Globus pallidus (tissue), 1 donor: ENCODE results near the gene NR6A1.
"Not testable (repeated sequence)": the region's sequence is repeated elsewhere in the genome, so short reads cannot be mapped to it uniquely, and the experiment has no call there.

Experiments used
- DNase-seq: peaks from one replicate; pipeline ENCODE4 v3.0.0-alpha.2; 2015; ENCODE audit warnings: low spot score

Gene NR6A1

DNA sequence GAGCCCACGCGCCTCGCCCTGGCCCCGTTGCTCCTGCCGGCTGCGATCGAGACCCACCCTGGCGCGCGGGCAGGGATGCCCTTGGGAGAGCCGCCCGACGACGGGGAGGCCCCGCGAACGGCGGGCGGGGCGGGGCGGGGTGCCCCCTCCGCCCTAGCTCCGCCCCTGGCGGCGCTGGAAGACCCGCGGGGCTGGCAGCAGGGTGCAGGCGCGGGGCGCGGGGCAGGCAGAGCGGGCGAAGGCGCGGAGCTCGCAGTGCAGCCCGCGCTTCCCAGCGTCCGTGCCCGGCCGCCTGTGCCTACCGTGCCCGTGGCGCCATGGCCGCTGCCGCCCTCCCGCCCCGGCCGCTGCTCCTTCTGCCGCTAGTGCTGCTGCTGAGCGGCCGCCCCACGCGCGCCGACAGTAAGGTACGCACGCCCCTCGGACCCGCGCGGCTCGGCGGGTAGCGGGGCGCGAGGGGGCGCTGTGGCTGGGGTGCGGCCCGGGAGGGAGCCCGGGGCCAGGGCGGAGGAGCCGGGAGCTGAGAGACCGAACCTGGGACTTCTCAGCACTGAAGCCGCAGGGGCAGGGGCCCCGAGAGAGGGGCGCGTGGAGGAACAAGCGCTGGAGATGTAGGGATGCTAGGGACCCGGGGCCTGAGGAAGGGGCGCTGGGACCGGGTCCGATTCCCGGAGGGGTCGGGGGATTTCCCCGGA, 6.0 kb upstream of the NR6A1 start, which contains the start of gene OLFML2A:
Gene OLFML2A (plus strand): TSS at position 180 of the 695 bp plus-strand sequence. CDS start 138 bp downstream, at position 318.
- DNase-seq, result no peak

DNA sequence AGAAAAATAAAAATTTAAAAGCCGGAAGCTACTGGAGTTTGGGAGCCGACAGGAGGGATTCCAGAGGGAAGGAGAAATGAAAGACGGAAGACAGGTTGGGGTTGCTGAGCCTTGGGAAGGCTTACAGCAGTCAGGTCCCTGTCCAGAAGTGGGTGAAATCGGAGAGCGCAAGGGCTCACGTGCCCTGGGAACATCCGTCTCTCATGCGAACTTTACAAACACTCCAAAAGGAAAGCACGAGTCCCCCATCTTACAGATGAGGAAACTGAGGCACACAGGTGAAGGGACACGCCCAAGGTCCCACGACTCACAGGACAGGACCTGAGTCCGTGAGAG, 5.5 kb upstream of the NR6A1 start:
- DNase-seq, result no peak

DNA sequence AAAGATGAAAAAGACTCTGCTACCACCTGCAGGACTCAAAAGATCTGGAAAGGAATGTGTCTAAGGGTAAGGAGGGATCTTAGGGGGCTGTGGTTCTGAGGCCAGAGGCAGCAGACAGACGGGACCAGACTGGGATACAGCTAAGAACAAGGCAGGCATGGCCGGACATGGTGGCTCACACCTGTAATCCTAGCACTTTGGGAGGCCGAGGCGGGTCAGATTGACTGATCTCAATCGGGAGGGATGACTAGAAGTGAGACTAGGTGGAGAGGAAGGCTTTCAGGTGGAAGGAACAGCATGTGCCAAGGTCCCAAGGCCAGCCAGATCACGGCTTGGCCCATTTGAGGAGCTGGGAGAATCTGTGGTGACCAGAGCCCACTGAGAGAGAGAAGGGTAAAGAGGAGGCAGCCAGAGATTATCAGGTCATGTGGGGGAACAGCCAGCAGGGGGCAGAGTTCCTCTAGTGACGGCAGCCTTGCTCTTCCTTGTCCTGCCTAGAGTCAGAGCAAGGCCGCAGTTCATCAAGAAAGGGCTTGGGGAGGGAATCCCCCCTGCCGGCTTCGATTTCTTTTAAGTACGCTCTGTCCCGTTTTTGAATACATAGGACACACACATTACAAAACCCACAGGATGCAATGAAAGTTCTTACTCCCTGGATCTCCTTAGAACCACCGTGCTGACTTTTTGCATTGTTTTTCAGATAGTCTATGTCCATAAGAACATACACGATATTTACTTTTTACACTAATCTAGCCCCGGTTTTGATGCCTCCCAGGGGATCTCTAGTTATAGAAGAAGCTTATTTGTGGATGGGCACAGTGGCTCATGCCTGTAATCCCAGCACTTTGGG, 3.2 kb upstream of the NR6A1 start:
- DNase-seq, result peak; percentile 77

DNA sequence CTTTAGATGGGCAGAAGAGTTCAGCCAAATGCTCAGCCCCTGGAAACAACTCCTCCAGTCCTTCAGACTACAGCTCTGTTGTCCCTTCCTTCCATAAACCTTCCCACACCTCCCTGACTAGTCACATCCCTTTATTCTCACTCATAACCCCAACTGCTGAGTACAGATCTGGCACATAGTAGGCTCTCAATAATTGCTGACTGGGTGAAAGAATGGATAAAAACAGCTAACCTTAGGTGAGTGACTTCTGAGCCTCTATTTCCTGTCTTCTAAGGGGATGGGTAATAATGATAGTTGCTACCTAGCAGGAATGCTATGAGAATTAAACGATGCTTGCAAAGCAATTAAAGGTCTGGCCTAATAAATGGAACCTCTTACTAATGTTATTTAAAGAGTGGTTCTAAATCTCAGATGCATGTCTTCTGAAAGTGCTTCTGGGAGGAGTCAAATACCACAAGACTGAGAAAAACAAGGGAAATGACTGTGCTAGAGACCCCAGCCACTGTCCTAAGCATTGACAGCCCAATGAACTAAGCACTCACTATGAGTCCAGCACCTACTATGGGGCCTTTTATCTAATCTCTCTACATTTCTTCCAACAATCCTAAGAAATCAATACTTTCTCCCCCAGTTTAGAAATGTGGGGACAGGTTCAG, 2.5 kb upstream of the NR6A1 start:
- DNase-seq, result no peak

DNA sequence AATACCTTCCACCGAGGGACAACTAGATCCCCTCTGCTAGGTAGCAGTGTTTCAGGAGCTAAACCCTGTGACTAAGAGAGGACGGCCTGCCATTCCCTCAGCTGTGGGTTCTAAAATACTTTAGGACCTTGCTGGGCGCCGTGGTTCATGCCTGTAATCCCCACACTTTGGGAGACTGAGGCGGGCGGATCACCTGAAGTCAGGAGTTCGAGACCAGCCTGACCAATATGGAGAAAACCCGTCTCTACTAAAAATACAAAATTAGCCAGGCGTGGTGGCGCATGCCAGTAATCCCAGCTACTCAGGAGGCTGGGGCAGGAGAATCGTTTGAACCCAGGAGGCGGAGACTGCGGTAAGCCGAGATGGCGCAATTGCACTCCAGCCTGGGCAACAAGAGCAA, 1.8 kb upstream of the NR6A1 start:
- not testable (repeated sequence) for DNase-seq

- DNase-seq, result peak; percentile 62
These were observed 962 bp upstream of the NR6A1 start for GRCh38 chr9:124771867-124772679.

DNA sequence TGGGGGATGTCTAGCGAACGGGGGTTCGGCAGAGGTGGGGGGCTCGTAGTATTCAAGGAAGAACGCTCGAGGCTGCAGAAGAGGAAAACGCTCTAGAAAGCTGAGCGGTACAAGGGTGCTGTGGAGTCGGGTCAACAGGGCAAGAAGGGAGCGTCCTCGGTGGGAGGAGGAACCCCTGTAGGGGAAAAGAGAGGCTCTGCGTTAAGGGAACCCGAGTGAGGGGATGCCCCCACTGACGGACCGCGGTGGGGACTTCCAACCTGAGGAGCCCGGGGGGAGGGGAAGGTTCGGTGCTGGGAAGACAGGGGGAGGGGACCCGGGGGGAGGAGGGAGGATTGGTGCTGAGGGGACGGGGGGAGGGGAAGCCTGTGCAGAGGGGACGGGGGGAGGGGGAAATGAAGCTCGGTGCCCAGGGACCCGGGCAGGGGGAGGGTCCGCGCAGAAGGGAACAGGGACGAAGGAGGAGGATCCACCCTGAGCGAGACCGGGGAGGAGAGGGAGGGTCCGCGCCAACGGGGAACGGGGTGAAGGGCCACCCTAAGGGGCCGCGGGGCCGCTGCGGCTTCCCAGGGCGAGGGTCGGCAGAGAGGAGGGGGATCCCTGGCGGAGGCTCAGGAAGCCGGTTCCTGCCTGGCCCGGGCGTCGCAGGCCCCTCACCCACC, 621 bp downstream of the NR6A1 start:
- DNase-seq, result no peak

DNA sequence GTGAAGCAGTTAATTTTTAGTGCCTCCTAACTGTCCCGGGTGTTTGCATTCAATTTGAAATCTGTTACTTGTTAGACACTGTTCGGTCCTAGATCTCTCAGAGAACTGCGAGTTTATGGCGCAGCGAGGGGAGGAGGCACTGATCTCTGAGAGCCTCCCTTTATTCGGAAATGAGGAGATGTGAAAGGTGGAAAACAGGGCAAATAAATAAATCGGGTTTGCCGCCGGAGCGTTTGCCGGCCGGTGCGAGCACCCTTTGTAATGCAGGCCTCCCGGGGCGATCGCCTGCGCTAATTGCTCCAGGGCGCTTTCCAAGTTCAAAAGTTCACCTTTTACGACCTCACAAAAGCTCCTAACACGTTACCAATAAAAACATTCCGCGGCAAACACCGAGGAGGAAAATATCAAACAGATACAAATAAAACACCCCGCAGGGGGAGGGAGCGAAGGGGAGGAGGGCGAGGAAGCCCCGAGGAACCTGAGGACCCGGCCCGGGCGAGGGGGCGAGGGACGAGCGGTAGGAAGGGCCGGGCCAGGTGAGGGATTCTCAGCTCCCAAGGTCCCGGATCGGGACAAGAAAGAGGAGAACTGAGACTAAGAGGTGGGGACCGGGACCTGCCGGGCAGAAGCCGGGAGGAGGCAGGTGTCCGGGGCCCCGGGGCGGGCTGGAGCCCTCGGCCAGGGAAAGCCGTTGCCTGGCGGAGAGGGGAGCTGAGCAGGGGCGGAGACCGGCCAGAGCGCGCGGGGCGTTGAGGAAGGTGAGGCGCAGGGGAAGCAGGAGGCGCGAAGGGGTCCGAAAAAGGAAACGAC, 1.4 kb downstream of the NR6A1 start:
- no peak for DNase-seq

- DNase-seq, result no peak
These were observed 2.2 kb downstream of the NR6A1 start for GRCh38 chr9:124768750-124769548.

DNA sequence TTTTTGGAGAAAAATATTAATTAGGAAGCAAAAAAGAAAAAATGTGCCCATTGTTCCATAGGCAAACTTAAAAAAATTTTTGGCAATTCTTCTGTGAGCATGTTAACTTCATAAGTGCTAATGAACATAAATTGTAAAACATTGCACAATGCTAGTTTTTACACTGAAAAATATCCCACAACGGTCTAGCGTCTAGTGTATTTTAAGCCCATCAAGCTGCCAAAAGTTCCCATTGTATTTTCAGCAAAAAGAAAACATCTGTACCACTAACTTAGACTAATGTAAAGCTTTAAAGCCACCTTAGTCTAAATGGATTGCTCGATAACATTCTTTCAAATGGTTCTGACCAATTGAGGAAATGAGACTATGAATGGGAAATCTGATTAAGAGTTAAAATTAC, 2.8 kb downstream of the NR6A1 start:
- no peak for DNase-seq

- no peak for DNase-seq
These were observed 3.3 kb downstream of the NR6A1 start for GRCh38 chr9:124767821-124768220.

DNA sequence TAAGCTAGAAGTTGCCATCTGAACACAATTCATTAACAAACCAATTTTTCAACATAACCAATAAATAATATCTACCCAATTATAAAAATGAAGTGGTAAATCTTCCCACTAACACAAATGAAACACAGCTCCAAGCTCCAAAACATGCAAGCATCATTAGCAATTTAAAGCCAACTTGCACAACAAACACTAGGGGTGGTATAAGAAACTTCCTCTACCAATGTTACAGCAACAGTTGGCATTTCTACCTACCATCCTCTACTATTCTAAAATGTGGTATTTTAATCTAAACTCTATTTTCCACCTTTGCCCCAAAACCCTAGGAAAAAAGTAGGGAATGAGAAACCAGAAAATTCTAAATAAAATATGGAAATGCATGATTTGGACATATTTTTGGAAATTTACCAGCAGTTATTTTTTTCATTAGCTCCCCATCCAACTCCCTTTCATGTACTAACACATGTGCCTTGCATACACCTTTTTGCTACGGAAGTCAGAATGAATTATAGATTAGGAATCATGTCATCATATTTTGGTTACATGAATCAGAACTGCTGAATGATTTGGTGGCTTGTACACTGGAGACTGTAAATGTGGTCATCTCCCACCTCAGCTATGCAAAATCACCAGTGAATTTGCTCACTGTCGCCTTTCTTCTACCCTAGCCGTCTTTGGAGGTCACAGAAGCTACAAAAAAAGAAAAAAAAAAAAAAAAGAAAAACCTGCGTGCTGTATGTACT, 4.1 kb downstream of the NR6A1 start:
- no peak for DNase-seq

DNA sequence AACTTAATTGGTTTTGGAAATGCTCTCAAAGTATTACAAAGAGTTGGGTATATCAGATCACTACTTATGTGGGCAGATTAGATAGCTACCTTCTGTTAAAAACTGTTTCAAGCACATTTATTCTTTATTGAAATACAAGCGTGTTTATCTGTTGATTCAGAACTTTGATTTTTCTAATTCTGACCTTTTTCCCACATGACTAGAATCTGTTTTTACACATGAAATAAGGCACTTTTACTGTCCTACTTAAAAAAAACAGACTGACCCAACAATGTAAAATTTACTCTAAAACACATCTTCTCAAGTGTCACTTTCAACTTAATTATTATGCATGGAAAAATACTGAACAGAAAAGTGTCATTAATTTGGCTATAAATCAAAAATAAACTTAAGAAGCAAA, 4.8 kb downstream of the NR6A1 start:
- DNase-seq, result no peak

DNA sequence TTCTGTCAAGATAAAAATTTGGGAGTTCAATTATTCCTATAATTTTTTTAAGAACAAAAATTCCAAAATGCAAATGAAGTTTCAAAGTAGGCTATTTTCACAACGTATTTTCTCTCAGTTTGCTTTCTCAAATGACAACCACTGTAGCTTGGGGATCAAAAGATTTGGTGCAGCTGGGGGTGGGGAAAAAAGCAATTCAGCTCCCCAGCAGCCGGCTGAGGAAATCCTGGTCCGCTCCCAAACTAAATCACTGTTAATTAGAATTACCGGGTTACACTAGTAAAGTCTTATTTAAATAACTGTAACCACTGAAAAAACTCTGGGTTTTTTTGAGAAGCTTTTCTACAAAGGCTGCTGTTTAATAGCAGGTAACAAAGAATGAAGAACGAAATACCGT, 5.7 kb downstream of the NR6A1 start:
- no peak for DNase-seq

- DNase-seq, result no peak
These were observed 6.2 kb downstream of the NR6A1 start for GRCh38 chr9:124764774-124765438.

GRCh38 chr9:124762633-124763032, 8.5 kb downstream of the NR6A1 start:
- no peak for DNase-seq

- no peak for DNase-seq
These were observed 9.4 kb downstream of the NR6A1 start for GRCh38 chr9:124761710-124762109.

- no peak for DNase-seq
These were observed 9.9 kb downstream of the NR6A1 start for GRCh38 chr9:124761196-124761595.

DNA sequence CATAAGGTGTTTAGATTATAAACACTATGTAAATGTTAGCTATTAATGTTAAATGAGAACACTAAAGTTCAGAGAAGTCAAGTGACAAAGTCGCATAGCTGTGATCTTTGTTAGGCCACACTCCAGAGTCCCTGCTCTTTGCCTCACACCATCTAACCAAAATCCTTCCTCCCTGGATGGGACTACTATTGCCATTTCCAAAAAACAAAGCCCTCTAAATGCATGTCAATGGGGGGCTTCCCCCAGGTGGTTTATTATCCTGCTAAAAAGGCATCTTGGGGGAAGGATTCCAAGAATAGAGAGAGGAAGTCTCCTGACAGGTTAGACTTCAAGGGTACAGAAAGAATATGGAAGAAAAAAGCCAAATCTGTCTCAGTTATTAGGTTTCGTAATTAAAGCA, 10.4 kb downstream of the NR6A1 start:
- DNase-seq, result no peak
